Astrocyte of the spinal cord (primary cell): ENCODE results near the gene MYBBP1A.

Experiments
- DNase-seq: peaks from one replicate; pipeline ENCODE4 v3.0.0; 2011; ENCODE audit warnings: low read depth, low spot score
- H3K4me3 ChIP-seq: 2 replicates; pipeline ENCODE4 v1.5.1; 2011; ENCODE audit warnings: low read depth, mild to moderate bottlenecking, low read length, moderate library complexity
- CTCF ChIP-seq: IDR thresholded peaks from 2 replicates; pipeline ENCODE4 v1.5.1; 2012; ENCODE audit warnings: low read depth, mild to moderate bottlenecking, low read length, inconsistent platforms
- in situ Hi-C: cut with HindIII; loops from 2 replicates; pipeline ENCODE4 v1.10.0; 2017; ENCODE audit warnings: low sequenced_read_pairs

The MYBBP1A gene

GRCh38 chr17:4492721-4493561 is 62.2 kb downstream of the MYBBP1A start:
- in situ Hi-C loops: no loop called here
- DNase-seq: no peak
- TF ChIP-seq CTCF: no peak
- no peak overlapping the region for H3K4me3 ChIP-seq

- DNase-seq: no peak
- TF ChIP-seq CTCF: no peak
- in situ Hi-C loops: no loop called here
- H3K4me3 ChIP-seq: no peak overlapping the region
These were observed 64.5 kb downstream of the MYBBP1A start for GRCh38 chr17:4490637-4491061.

GRCh38 chr17:4490109-4490591 is 65.0 kb downstream of the MYBBP1A start:
- H3K4me3 ChIP-seq: no peak overlapping the region
- no peak for DNase-seq
- in situ Hi-C loops: no loop called here
- TF ChIP-seq CTCF: no peak

GRCh38 chr17:4488989-4489595 is 66.1 kb downstream of the MYBBP1A start:
- no peak for TF ChIP-seq CTCF
- DNase-seq: no peak
- no peak overlapping the region for H3K4me3 ChIP-seq
- in situ Hi-C loops: no loop called here
